Prostate gland (tissue), 2 donors: ENCODE measurements around the gene YTHDF1. TPM values are rescaled to one million over a fixed set of nuclear protein-coding genes. Genes with fewer than 3 reads are reported as not detected.
A peak's percentile ranks its signal among the peaks of the same experiment; 100 is the strongest.

Experiments used
- DNase-seq: peaks from one replicate; pipeline ENCODE4 v3.0.0-alpha.2; 2019; ENCODE audit warnings: low spot score
- H3K27ac ChIP-seq, 2 donors: fragments of 200-600 bp; sonication (generic); 2 replicates each; pipeline ENCODE4 v1.5.1; 2017 to 2019
- H3K27me3 ChIP-seq: fragments of 200-600 bp; sonication (generic); replicated peaks from 2 replicates; pipeline ENCODE4 v1.5.1; 2019; ENCODE audit not compliant: insufficient read depth
- H3K36me3 ChIP-seq, 2 donors: fragments of 200-600 bp; sonication (generic); 1 replicate in 1 of 2; 2 replicates in 1 of 2; pipeline versions ENCODE4 v1.5.1 to v1.8.1; 2017 to 2019
- H3K4me1 ChIP-seq: fragments of 200-600 bp; sonication (generic); replicated peaks from 2 replicates; pipeline ENCODE4 v1.5.1; 2019
- H3K4me3 ChIP-seq, 2 donors: fragments of 200-600 bp; sonication (generic); 2 replicates each; pipeline ENCODE4 v1.5.1; 2017 to 2019
- H3K9me3 ChIP-seq: fragments of 200-600 bp; sonication (generic); 2 replicates; pipeline ENCODE4 v1.5.1; 2017
- POLR2A ChIP-seq: fragments of 450-650 bp; IDR thresholded peaks from one replicate; pipeline ENCODE4 v1.6.1; 2016; ENCODE audit warnings: antibody characterized with exemption, mild to moderate bottlenecking
- POLR2AphosphoS5 ChIP-seq: sonication (generic); formaldehyde crosslinking; IDR thresholded peaks from one replicate; pipeline ENCODE4 v1.6.1; 2017; ENCODE audit warnings: antibody characterized with exemption
- WGBS: methylation state at CpG from one replicate; pipeline ENCODE4 v1.1.5; 2018; 5-methylcytosine and 5-hydroxymethylcytosine counted together
- intact Hi-C: fragments of 100-400 bp; cut with DNase I; formaldehyde crosslinking; loops from one replicate; pipeline ENCODE4 v1.14.2; 2022
- total RNA-seq, 2 donors: library from RNA; depleted of rRNA; stranded (reverse); fragments of >200 nt; gene quantifications; one replicate each; pipeline ENCODE4 v1.1.0, GENCODE V29; 2016
- TF ChIP-seq, protein P1 (sequence below), 4 experiments: fragments of 200-600 bp in 2 of 4; fragments of 450-650 bp in 2 of 4; sonication (generic) in 2 of 4; IDR thresholded peaks; 1 replicate in 3 of 4; 2 replicates in 1 of 4; pipeline ENCODE4 v1.5.1; 2016 to 2019; ENCODE audit warnings: antibody characterized with exemption in 4 of 4, mild to moderate bottlenecking in 2 of 4, moderate library complexity in 2 of 4

Gene YTHDF1
- total RNA-seq, 2 donors from 2014 or later: 28.8 to 46.0 TPM

DNA sequence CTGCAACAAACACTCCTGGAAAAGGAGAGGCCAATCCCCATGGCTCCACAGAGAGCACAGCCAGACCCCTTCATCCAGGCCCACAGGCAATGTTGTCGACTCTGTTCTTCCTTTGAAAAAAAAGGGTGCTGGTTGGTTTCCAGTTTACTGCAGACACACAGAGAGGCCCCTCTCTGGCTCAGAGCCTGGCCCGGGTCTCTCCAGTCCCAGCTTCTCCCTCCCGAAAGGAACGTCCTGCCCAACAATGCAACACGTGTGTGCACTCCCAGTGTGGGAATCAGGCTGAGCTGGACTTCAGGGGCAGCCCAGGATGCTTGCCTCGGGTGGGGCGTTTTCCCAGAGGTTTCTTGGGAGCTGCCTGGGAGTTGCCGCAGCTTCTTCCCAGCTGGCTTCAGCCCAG lies 42.9 kb upstream of the YTHDF1 start:
- TF ChIP-seq POLR2A (no peak), POLR2AphosphoS5 (no peak)
- TF ChIP-seq, protein P1, sequence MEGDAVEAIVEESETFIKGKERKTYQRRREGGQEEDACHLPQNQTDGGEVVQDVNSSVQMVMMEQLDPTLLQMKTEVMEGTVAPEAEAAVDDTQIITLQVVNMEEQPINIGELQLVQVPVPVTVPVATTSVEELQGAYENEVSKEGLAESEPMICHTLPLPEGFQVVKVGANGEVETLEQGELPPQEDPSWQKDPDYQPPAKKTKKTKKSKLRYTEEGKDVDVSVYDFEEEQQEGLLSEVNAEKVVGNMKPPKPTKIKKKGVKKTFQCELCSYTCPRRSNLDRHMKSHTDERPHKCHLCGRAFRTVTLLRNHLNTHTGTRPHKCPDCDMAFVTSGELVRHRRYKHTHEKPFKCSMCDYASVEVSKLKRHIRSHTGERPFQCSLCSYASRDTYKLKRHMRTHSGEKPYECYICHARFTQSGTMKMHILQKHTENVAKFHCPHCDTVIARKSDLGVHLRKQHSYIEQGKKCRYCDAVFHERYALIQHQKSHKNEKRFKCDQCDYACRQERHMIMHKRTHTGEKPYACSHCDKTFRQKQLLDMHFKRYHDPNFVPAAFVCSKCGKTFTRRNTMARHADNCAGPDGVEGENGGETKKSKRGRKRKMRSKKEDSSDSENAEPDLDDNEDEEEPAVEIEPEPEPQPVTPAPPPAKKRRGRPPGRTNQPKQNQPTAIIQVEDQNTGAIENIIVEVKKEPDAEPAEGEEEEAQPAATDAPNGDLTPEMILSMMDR (IDR thresholded peaks at IDR 0.05): no peak
- no peak for DNase-seq
- Histone ChIP-seq H3K4me3 (no peak overlapping the region), H3K27ac (no peak overlapping the region), H3K4me1 (no peaks in the 10 kb centered on the region), H3K36me3 (no peaks in the 10 kb centered on the region), H3K27me3 (peaks cover 16% of the 10 kb centered on the region), H3K9me3 (no peaks in the 10 kb centered on the region)
- intact Hi-C loops: no loop called here
- WGBS: 33% methylated on average over 8 of the region's 8 CpGs

DNA sequence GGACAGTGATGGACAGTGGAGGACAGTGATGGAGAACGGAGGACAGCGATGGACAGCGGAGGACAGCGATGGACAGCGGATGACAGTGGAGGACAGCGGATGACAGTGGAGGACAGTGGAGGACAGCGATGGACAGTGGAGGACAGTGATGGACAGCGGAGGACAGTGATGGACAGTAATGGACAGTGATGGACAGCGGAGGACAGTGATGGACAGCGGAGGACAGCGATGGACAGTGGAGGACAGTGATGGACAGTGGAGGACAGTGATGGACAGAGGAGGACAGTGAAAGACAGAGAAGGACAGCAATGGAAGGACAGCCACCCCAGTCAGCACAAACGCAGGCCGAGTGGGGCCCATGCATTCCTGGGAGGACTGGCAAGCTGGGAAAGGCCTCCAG lies 41.7 kb upstream of the YTHDF1 start:
- peaks cover 17% of the 10 kb centered on the region for H3K27me3 ChIP-seq
- no peak for TF ChIP-seq POLR2A
- no peak for TF ChIP-seq POLR2AphosphoS5
- TF ChIP-seq, protein P1 (IDR thresholded peaks at IDR 0.05): no peak
- no peaks in the 10 kb centered on the region for H3K36me3 ChIP-seq
- no peak overlapping the region for H3K4me3 ChIP-seq
- no peak for DNase-seq
- H3K4me1 ChIP-seq: no peaks in the 10 kb centered on the region
- WGBS: 88% methylated on average over 13 of the region's 13 CpGs
- no peak overlapping the region for H3K27ac ChIP-seq
- intact Hi-C loops: no loop called here
- no peaks in the 10 kb centered on the region for H3K9me3 ChIP-seq

DNA sequence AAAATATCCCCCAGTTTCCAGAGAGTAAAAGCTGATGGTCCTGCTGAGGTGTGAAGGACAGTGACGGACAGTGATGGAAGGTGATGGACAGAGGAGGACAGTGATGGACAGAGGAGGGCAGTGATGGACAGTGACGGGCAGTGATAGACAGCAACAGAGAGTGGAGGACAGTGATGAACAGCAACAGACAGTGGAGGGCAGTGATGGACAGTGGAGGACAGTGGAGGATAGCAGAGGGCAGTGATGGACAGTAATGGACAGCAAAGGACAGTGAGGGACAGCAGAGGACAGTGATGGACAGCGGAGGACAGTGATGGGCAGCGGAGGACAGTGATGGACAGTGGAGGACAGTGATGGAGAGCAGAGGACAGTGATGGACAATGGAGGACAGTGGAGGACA lies 41.0 kb upstream of the YTHDF1 start:
- Histone ChIP-seq H3K4me1 (no peaks in the 10 kb centered on the region), H3K4me3 (no peak overlapping the region), H3K9me3 (no peaks in the 10 kb centered on the region), H3K36me3 (no peaks in the 10 kb centered on the region), H3K27ac (no peak overlapping the region), H3K27me3 (peaks cover 20% of the 10 kb centered on the region)
- WGBS: 93% methylated on average over 4 of the region's 4 CpGs
- no peak for DNase-seq
- TF ChIP-seq POLR2A (no peak), POLR2AphosphoS5 (no peak)
- TF ChIP-seq, protein P1 (IDR thresholded peaks at IDR 0.05): no peak
- intact Hi-C loops: no loop called here

GRCh38 chr20:63255931-63256704 lies 40.2 kb upstream of the YTHDF1 start:
- Histone ChIP-seq H3K27ac (no peak overlapping the region), H3K9me3 (no peaks in the 10 kb centered on the region), H3K4me3 (no peak overlapping the region), H3K4me1 (no peaks in the 10 kb centered on the region), H3K27me3 (peaks cover 20% of the 10 kb centered on the region), H3K36me3 (no peaks in the 10 kb centered on the region)
- intact Hi-C loops: no loop called here
- DNase-seq: peak; percentile 17
- WGBS: 44% methylated on average over 25 of the region's 31 CpGs
- TF ChIP-seq POLR2AphosphoS5 (no peak), POLR2A (no peak)
- TF ChIP-seq, protein P1 (IDR thresholded peaks at IDR 0.05): no peak
